ENCODE results near the gene IFI35. TPM values are rescaled to one million over a fixed set of nuclear protein-coding genes. Genes with fewer than 3 reads are reported as not detected.
"Not testable (repeated sequence)": the region's sequence is repeated elsewhere in the genome, so short reads cannot be mapped to it uniquely, and the experiment has no call there.

The IFI35 gene
- total RNA-seq, 2 donors from 2014 or later = 23.9 to 24.1 TPM

GRCh38 chr17:42993913-42994312, 12.7 kb upstream of the IFI35 start:
- DNase-seq (ENCODE audit: low spot score); intact Hi-C loops (cut with DNase I): not testable (repeated sequence)

- intact Hi-C loops (cut with DNase I) = no loop called here
- no peak for DNase-seq (ENCODE audit: low spot score)
These were observed 9.1 kb upstream of the IFI35 start for GRCh38 chr17:42997390-42997983.

GRCh38 chr17:42997984-42998938, 8.3 kb upstream of the IFI35 start, which contains the start of gene RPL27:
Gene RPL27 (plus strand): TSS chr17:42998419. CDS start chr17:42998751, 332 bp downstream.
- peak; percentile 99 for DNase-seq (ENCODE audit: low spot score)
- intact Hi-C loops (cut with DNase I) = no loop called here

GRCh38 chr17:42999003-42999525, 7.5 kb upstream of the IFI35 start:
- DNase-seq (ENCODE audit: low spot score) = no peak
- intact Hi-C loops (cut with DNase I) = no loop called here

- intact Hi-C loops (cut with DNase I) = not testable (repeated sequence)
- DNase-seq (ENCODE audit: low spot score) = peak; percentile 65
These were observed 5.7 kb upstream of the IFI35 start for GRCh38 chr17:43000894-43001293.

- DNase-seq (ENCODE audit: low spot score) = peak; percentile 79
- intact Hi-C loops (cut with DNase I) = no loop called here
These were observed 2.9 kb upstream of the IFI35 start for GRCh38 chr17:43003542-43004172.

GRCh38 chr17:43010667-43011308, 4.2 kb downstream of the IFI35 start:
- intact Hi-C loops (cut with DNase I) = loop anchor here in 1 of 2 donors (10.0 kb wide), 1 partner anchor 164 kb away; the partner anchor contains the start of gene NBR1
- DNase-seq (ENCODE audit: low spot score) = no peak

- intact Hi-C loops (cut with DNase I) = loop anchor here in 1 of 2 donors (10.0 kb wide), 1 partner anchor 163 kb away; the partner anchor contains the start of gene NBR1
These were observed 5.3 kb downstream of the IFI35 start for GRCh38 chr17:43011728-43012472.

GRCh38 chr17:43013296-43013695, 6.7 kb downstream of the IFI35 start:
- intact Hi-C loops (cut with DNase I) = loop anchor here in 1 of 2 donors (10.0 kb wide), 1 partner anchor 162 kb away; the partner anchor contains the start of gene NBR1
- DNase-seq (ENCODE audit: low spot score) = no peak

More at GRCh38 chr17:43011728-43012472, 5.3 kb downstream of the IFI35 start:
- DNase-seq (ENCODE audit: low spot score) = peak; percentile 83

- intact Hi-C loops (cut with DNase I) = loop anchor here in 1 of 2 donors (10.0 kb wide), 1 partner anchor 161 kb away; the partner anchor contains the start of gene NBR1
- DNase-seq (ENCODE audit: low spot score) = no peak
These were observed 7.5 kb downstream of the IFI35 start for GRCh38 chr17:43014020-43014648.

- intact Hi-C loops (cut with DNase I) = loop anchor here in 1 of 2 donors (10.0 kb wide), 1 partner anchor 160 kb away; the partner anchor contains the start of gene NBR1
- no peak for DNase-seq (ENCODE audit: low spot score)
These were observed 8.3 kb downstream of the IFI35 start for GRCh38 chr17:43014649-43015542.

GRCh38 chr17:43015579-43015978, 9.0 kb downstream of the IFI35 start:
- intact Hi-C loops (cut with DNase I) = loop anchor here in 1 of 2 donors (10.0 kb wide), 1 partner anchor 159 kb away; the partner anchor contains the start of gene NBR1
- DNase-seq (ENCODE audit: low spot score) = peak; percentile 92

- no peak for DNase-seq (ENCODE audit: low spot score)
- intact Hi-C loops (cut with DNase I) = loop anchor here in 1 of 2 donors (10.0 kb wide), 1 partner anchor 159 kb away; the partner anchor contains the start of gene NBR1
These were observed 9.6 kb downstream of the IFI35 start for GRCh38 chr17:43016216-43016615.

GRCh38 chr17:43018008-43018853, 11.6 kb downstream of the IFI35 start:
- DNase-seq (ENCODE audit: low spot score) = no peak
- intact Hi-C loops (cut with DNase I) = loop anchor here in 1 of 2 donors (10.0 kb wide), 1 partner anchor 157 kb away; the partner anchor contains the start of gene NBR1

GRCh38 chr17:43018932-43019331, 12.3 kb downstream of the IFI35 start:
- intact Hi-C loops (cut with DNase I) = loop anchor here in 1 of 2 donors (10.0 kb wide), 1 partner anchor 156 kb away; the partner anchor contains the start of gene NBR1

More at GRCh38 chr17:43018932-43019331, 12.3 kb downstream of the IFI35 start:
- DNase-seq (ENCODE audit: low spot score) = no peak
